HG03571 (cell line): ENCODE results near the gene ANXA10.
"Not testable (repeated sequence)": the region's sequence is repeated elsewhere in the genome, so short reads cannot be mapped to it uniquely, and the experiment has no call there.

Experiments
- ATAC-seq: cut with Tn5 transposase; IDR thresholded peaks from one replicate; pipeline ENCODE4 v1.9.1; 2021; ENCODE audit not compliant: unreplicated experiment

ANXA10 gene

GRCh38 chr4:168092176-168092712, at the start of gene ANXA10:
Gene ANXA10 (plus strand): TSS chr4:168092537. CDS start chr4:168092701, 164 bp downstream.
- no peak for ATAC-seq

- ATAC-seq: no peak
Observed at GRCh38 chr4:168045354-168045753, 47.0 kb upstream of the ANXA10 start.

- ATAC-seq: no peak
Observed at GRCh38 chr4:168050002-168050401, 42.3 kb upstream of the ANXA10 start.

- no peak for ATAC-seq
Observed at GRCh38 chr4:168051526-168051925, 40.8 kb upstream of the ANXA10 start.

GRCh38 chr4:168057412-168057811, 34.9 kb upstream of the ANXA10 start:
- ATAC-seq: no peak

- no peak for ATAC-seq
Observed at GRCh38 chr4:168059251-168059650, 33.1 kb upstream of the ANXA10 start.

GRCh38 chr4:168063031-168063430, 29.3 kb upstream of the ANXA10 start:
- ATAC-seq: no peak

- ATAC-seq: no peak
Observed at GRCh38 chr4:168070903-168071302, 21.4 kb upstream of the ANXA10 start.

- no peak for ATAC-seq
Observed at GRCh38 chr4:168071304-168071703, 21.0 kb upstream of the ANXA10 start.

- no peak for ATAC-seq
Observed at GRCh38 chr4:168074861-168075260, 17.5 kb upstream of the ANXA10 start.

GRCh38 chr4:168076989-168077725, 15.2 kb upstream of the ANXA10 start:
- ATAC-seq: peak; percentile 85

- ATAC-seq: no peak
Observed at GRCh38 chr4:168077726-168078239, 14.6 kb upstream of the ANXA10 start.

GRCh38 chr4:168082379-168082778, 10.0 kb upstream of the ANXA10 start:
- ATAC-seq: no peak

GRCh38 chr4:168095776-168096406, 3.6 kb downstream of the ANXA10 start:
- ATAC-seq: no peak

- no peak for ATAC-seq
Observed at GRCh38 chr4:168096407-168096784, 4.1 kb downstream of the ANXA10 start.

- no peak for ATAC-seq
Observed at GRCh38 chr4:168097161-168097560, 4.8 kb downstream of the ANXA10 start.

GRCh38 chr4:168098248-168098717, 5.9 kb downstream of the ANXA10 start:
- no peak for ATAC-seq

GRCh38 chr4:168099195-168099594, 6.9 kb downstream of the ANXA10 start:
- no peak for ATAC-seq

GRCh38 chr4:168101026-168101425, 8.7 kb downstream of the ANXA10 start:
- no peak for ATAC-seq

GRCh38 chr4:168102403-168102802, 10.1 kb downstream of the ANXA10 start:
- ATAC-seq: no peak

- ATAC-seq: no peak
Observed at GRCh38 chr4:168109527-168109926, 17.2 kb downstream of the ANXA10 start.

- ATAC-seq: not testable (repeated sequence)
Observed at GRCh38 chr4:168113059-168113458, 20.7 kb downstream of the ANXA10 start.
